Thyroid gland (tissue), 4 donors: ENCODE results near the gene ARHGAP15. TPM values are rescaled to one million over a fixed set of nuclear protein-coding genes. Genes with fewer than 3 reads are reported as not detected.

ENCODE experiments used
- DNase-seq, 2 donors: peaks; one replicate each; pipeline ENCODE4 v3.0.0-alpha.2; 2019
- H3K27ac ChIP-seq, 3 donors: fragments of 200-600 bp; sonication (generic); 1 replicate in 2 of 3; 2 replicates in 1 of 3; pipeline ENCODE4 v1.5.1; 2016 to 2019; ENCODE audit warnings: mild to moderate bottlenecking in 1 of 3, moderate library complexity in 1 of 3
- H3K27me3 ChIP-seq: fragments of 200-600 bp; sonication (generic); one replicate; pipeline ENCODE4 v1.5.1; 2019
- H3K36me3 ChIP-seq, 2 donors: fragments of 200-600 bp; sonication (generic); one replicate each; pipeline ENCODE4 v1.5.1; 2016 to 2019
- H3K4me1 ChIP-seq, 2 donors: fragments of 200-600 bp; sonication (generic); one replicate each; pipeline ENCODE4 v1.5.1; 2017 to 2019
- H3K4me3 ChIP-seq, 3 donors: fragments of 200-600 bp; sonication (generic); replicated peaks in 1 of 3; 1 replicate in 2 of 3; 2 replicates in 1 of 3; pipeline ENCODE4 v1.5.1; 2016; ENCODE audit warnings: mild to moderate bottlenecking in 1 of 3
- H3K9me3 ChIP-seq: fragments of 200-600 bp; sonication (generic); one replicate; pipeline ENCODE4 v1.5.1; 2017
- POLR2A ChIP-seq, 2 donors: fragments of 450-650 bp; IDR thresholded peaks; one replicate each; pipeline ENCODE4 v1.6.1; 2017; ENCODE audit warnings: antibody characterized with exemption in 2 of 2, mild to moderate bottlenecking in 2 of 2, moderate library complexity in 1 of 2
- WGBS, 2 donors: methylation state at CpG; one replicate each; pipeline ENCODE4 v1.1.5; 2017; 5-methylcytosine and 5-hydroxymethylcytosine counted together
- intact Hi-C: fragments of 100-400 bp; cut with DNase I; formaldehyde crosslinking; loops from one replicate; pipeline ENCODE4 v1.15.1; 2023
- total RNA-seq, 4 donors: library from RNA; depleted of rRNA; stranded (reverse); fragments of >200 nt; gene quantifications; one replicate each; pipeline ENCODE4 v1.2.3, GENCODE V29; 2016
- TF ChIP-seq, protein P1 (sequence below), 6 experiments: fragments of 200-600 bp in 3 of 6; fragments of 450-650 bp in 3 of 6; sonication (generic) in 3 of 6; IDR thresholded peaks; one replicate each; pipeline ENCODE4 v1.5.1; 2016 to 2019; ENCODE audit warnings: antibody characterized with exemption in 6 of 6, mild to moderate bottlenecking in 2 of 6, inconsistent platforms in 1 of 6, moderate library complexity in 1 of 6

ARHGAP15 gene
- total RNA-seq, 4 donors from 2014 or later: 9.8 to 24.4 (median 11.9) TPM

DNA sequence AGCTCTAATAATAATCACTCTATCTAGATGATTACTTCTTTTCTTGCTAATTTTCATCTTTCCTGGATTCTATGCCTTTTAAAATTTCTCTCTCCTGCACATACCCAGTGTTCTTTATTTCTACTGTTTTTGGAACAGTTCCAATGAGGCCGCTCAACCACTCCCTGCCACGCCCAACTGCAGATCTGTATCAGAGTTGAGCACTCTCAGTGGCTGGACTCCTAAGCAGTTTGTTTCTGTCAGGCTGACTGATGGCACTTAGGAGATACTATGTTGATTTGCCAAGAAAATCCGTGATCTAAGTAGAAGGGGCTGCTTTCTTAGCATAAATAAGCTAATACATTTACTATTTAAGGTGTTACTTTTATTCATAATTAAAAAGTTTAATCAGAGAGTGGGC lies 192.8 kb downstream of the ARHGAP15 start:
- no peaks in the 10 kb centered on the region for H3K36me3 ChIP-seq
- WGBS, 2 donors: 31 to 37% methylated on average over 3 of the region's 3 CpGs

DNA sequence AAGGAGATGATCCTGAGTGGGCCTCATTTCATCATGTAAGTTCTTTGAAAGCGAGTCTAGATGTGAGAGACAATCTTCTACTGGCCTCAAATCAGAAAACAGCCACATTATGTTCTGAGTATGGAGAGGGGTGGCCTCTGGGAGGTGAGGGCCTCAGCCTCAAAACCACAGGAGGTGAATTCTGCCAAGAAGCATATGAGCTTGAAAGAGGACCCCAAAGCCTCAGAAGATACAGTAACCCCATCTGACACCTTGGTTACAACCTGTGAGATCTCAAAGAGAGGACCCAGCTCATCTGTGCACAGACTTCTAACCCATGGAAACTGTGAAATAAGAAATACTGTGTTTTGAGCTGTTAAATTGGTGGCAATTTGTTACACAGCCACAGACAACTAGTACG lies 200.1 kb downstream of the ARHGAP15 start:
- Histone ChIP-seq H3K36me3 (no peaks in the 10 kb centered on the region), H3K4me3 (no peak overlapping the region), H3K27ac (no peak overlapping the region), H3K27me3 (no peaks in the 10 kb centered on the region), H3K4me1 (no peaks in the 10 kb centered on the region), H3K9me3 (no peaks in the 10 kb centered on the region)
- DNase-seq: no peak
- intact Hi-C loops: no loop called here
- TF ChIP-seq, protein P1, sequence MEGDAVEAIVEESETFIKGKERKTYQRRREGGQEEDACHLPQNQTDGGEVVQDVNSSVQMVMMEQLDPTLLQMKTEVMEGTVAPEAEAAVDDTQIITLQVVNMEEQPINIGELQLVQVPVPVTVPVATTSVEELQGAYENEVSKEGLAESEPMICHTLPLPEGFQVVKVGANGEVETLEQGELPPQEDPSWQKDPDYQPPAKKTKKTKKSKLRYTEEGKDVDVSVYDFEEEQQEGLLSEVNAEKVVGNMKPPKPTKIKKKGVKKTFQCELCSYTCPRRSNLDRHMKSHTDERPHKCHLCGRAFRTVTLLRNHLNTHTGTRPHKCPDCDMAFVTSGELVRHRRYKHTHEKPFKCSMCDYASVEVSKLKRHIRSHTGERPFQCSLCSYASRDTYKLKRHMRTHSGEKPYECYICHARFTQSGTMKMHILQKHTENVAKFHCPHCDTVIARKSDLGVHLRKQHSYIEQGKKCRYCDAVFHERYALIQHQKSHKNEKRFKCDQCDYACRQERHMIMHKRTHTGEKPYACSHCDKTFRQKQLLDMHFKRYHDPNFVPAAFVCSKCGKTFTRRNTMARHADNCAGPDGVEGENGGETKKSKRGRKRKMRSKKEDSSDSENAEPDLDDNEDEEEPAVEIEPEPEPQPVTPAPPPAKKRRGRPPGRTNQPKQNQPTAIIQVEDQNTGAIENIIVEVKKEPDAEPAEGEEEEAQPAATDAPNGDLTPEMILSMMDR (IDR thresholded peaks at IDR 0.05): no peak
- TF ChIP-seq POLR2A (IDR thresholded peaks at IDR 0.05): no peak
- WGBS, 2 donors: 93 to 99% methylated on average over 2 of the region's 2 CpGs

More for the DNA sequence above, 192.8 kb downstream of the ARHGAP15 start:
- no peak for DNase-seq
- no peak overlapping the region for H3K27ac ChIP-seq
- H3K9me3 ChIP-seq: no peaks in the 10 kb centered on the region
- no peak overlapping the region for H3K4me3 ChIP-seq
- H3K4me1 ChIP-seq: no peaks in the 10 kb centered on the region
- no peaks in the 10 kb centered on the region for H3K27me3 ChIP-seq
- intact Hi-C loops: no loop called here
- TF ChIP-seq, protein P1 (IDR thresholded peaks at IDR 0.05): no peak
- TF ChIP-seq POLR2A (IDR thresholded peaks at IDR 0.05): no peak

DNA sequence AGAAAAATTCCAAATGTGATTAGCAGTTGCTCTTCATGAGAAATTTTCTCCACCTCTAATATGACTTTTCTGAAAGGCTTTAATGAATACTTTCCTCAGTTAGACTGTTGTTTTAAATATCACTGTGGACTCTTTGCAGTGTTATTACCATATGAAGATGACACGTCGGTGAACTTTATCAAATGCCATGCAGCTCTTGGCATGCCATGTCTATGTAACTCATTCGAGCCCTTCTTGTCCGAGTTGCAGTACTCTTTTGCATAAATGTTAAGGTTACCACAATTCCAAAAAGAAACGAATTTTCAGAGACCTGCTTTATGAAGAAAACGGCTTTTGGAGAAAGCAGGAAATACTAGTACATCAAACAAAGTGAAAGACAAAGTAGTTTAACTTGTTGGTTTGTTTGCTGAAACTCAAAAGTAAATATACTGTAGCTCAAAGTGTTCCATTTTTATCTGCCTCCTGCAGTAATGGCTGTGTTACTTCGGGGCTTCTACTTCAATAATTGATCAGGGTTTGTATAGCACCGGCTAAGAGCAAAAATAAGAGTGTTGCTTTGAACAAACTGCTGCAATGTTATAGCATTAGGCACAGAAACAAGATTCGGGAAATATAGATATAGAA lies 204.1 kb downstream of the ARHGAP15 start:
- Histone ChIP-seq H3K27ac (no peak overlapping the region), H3K4me3 (no peak overlapping the region), H3K9me3 (no peaks in the 10 kb centered on the region), H3K36me3 (no peaks in the 10 kb centered on the region), H3K27me3 (no peaks in the 10 kb centered on the region), H3K4me1 (no peaks in the 10 kb centered on the region)
- intact Hi-C loops: no loop called here
- DNase-seq: no peak
- TF ChIP-seq, protein P1 (IDR thresholded peaks at IDR 0.05): no peak
- TF ChIP-seq POLR2A (IDR thresholded peaks at IDR 0.05): no peak
- 74% methylated on average over 9 of the region's 9 CpGs for WGBS, 2 donors

DNA sequence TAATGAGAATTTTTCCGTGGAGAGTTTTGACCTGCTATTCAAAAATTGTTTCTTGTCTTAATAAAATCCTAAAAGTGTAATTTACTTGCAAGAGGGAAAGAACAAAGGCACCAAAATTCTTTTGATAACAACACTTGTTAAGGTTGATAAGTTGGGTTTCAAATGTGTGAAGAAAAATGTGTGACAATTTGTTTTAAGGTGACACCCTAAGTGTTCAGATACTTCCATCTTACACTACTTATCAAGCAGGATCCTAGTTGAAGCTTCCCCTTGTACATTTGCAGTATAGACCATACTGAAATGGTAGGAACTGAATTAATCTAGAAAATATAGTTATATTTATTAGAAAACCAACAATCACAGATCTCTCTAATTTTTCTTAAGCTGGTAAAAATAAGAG lies 204.6 kb downstream of the ARHGAP15 start:
- DNase-seq: no peak
- H3K36me3 ChIP-seq: no peaks in the 10 kb centered on the region
- H3K27me3 ChIP-seq: no peaks in the 10 kb centered on the region
- H3K4me3 ChIP-seq: no peak overlapping the region
- intact Hi-C loops: no loop called here
- H3K27ac ChIP-seq: no peak overlapping the region
- WGBS, 2 donors: 79 to 88% methylated on average over 1 of the region's 1 CpG
- no peaks in the 10 kb centered on the region for H3K9me3 ChIP-seq
- TF ChIP-seq, protein P1 (IDR thresholded peaks at IDR 0.05): no peak
- TF ChIP-seq POLR2A (IDR thresholded peaks at IDR 0.05): no peak
- no peaks in the 10 kb centered on the region for H3K4me1 ChIP-seq

DNA sequence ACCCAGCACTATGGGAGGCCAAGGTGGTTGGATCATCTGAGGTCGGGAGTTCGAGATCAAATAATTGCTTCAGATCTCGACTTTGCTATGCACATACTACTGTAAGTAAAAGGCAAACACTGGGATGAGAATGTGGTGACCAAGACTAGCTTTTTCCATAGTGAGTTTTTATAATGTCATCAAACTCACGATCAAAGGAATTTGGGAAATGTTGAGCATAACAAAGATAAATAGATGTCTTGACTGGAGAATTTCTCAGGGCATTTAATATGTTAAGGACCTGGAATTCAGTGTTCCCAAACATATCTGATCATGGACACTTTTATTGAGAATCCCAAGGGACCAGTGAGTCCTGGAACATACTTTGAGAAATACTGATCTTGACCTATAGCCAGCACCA lies 205.6 kb downstream of the ARHGAP15 start:
- no peaks in the 10 kb centered on the region for H3K27me3 ChIP-seq
- no peaks in the 10 kb centered on the region for H3K36me3 ChIP-seq
- no peak for TF ChIP-seq POLR2A (IDR thresholded peaks at IDR 0.05)
- TF ChIP-seq, protein P1 (IDR thresholded peaks at IDR 0.05): no peak
- DNase-seq: no peak
- WGBS, 2 donors: 83 to 88% methylated on average over 4 of the region's 4 CpGs
- intact Hi-C loops: no loop called here
- H3K4me3 ChIP-seq: no peak overlapping the region
- H3K9me3 ChIP-seq: no peaks in the 10 kb centered on the region
- H3K4me1 ChIP-seq: no peaks in the 10 kb centered on the region
- no peak overlapping the region for H3K27ac ChIP-seq
